Mesothelial cell of epicardium (in vitro differentiated cells): ENCODE measurements around the gene ZNF792. TPM values are rescaled to one million over a fixed set of nuclear protein-coding genes. Genes with fewer than 3 reads are reported as not detected.
"Not testable (repeated sequence)": the region's sequence is repeated elsewhere in the genome, so short reads cannot be mapped to it uniquely, and the experiment has no call there.

ENCODE experiments used
- DNase-seq, 2 experiments: peaks; one replicate each; pipeline ENCODE4 v3.0.0; 2021; ENCODE audit warnings: low spot score in 2 of 2; ENCODE audit not compliant: unreplicated experiment in 2 of 2
- H3K27ac Mint-ChIP-seq: 2 replicates; pipeline ENCODE4 v1.8.0; 2021; ENCODE audit warnings: mixed read lengths
- H3K27me3 Mint-ChIP-seq: 2 replicates; pipeline ENCODE4 v1.8.0; 2021; ENCODE audit warnings: low read depth, mixed read lengths
- H3K36me3 Mint-ChIP-seq: 2 replicates; pipeline ENCODE4 v1.8.0; 2021; ENCODE audit warnings: mixed read lengths
- H3K4me1 Mint-ChIP-seq: 2 replicates; pipeline ENCODE4 v1.8.0; 2021; ENCODE audit warnings: mixed read lengths
- H3K4me3 Mint-ChIP-seq: 2 replicates; pipeline ENCODE4 v1.8.0; 2021; ENCODE audit warnings: mild to moderate bottlenecking, moderate library complexity, mixed read lengths
- H3K9me3 Mint-ChIP-seq: 2 replicates; pipeline ENCODE4 v1.8.0; 2021; ENCODE audit warnings: mixed read lengths
- total RNA-seq: library from RNA; stranded (reverse); gene quantifications from 3 replicates; pipeline ENCODE4 v1.2.1, GENCODE V29; 2021
- TF ChIP-seq, protein P1 (sequence below): fragments of 200-600 bp; sonication (generic); IDR thresholded peaks from one replicate; pipeline ENCODE4 v1.5.0; 2021; ENCODE audit warnings: antibody characterized with exemption; ENCODE audit not compliant: unreplicated experiment

Gene ZNF792
- total RNA-seq, 1 donor from 2014 or later = 9.3 TPM

DNA sequence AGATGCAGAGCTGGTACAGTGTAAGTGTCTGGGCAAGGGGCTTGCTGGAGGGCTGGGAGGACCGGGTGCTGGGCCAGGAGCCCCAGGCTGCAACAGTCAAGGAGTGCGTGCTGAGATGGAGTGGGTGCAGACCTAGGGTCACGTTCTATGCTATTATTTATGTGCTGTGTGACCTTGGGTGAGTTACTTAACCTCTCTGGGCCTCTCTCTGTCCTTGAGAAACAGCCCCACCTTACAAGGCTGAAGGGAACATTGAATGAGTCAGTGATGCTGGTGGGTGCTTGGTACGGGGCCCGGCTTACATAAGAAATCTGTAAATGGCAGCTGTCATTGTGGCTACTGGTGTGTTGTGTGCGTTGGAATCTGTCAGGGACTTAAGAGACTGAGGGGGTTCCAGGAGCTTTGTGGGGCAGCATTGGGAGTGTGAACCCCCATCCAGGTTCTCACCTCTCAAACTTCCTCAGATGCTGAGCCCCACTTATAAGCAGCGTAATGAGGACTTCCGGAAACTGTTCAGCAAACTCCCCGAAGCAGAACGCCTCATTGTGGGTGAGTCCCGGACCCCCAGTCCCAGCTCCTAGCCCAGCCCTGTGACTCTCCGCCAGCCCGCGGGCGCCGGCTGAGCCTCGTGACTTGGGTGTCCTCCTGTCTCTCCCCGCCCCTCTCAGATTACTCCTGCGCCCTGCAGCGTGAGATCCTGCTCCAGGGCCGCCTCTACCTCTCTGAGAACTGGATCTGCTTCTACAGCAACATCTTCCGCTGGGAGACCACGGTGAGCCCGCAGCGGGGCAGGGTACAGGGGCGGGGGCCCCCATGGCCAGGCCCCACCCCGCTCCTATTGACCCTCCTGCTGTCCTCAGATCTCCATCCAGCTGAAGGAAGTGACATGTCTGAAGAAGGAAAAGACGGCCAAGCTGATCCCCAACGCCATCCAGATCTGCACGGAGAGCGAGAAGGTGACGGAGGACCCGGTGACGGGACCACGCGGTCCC is 45.7 kb upstream of the ZNF792 start:
- Mint-ChIP-seq H3K4me1 (peaks cover 21% of the 10 kb centered on the region), H3K27ac (no peak overlapping the region), H3K27me3 (no peaks in the 10 kb centered on the region), H3K36me3 (peaks cover 34% of the 10 kb centered on the region), H3K4me3 (no peak overlapping the region), H3K9me3 (no peaks in the 10 kb centered on the region)
- DNase-seq = no peak
- TF ChIP-seq, protein P1, sequence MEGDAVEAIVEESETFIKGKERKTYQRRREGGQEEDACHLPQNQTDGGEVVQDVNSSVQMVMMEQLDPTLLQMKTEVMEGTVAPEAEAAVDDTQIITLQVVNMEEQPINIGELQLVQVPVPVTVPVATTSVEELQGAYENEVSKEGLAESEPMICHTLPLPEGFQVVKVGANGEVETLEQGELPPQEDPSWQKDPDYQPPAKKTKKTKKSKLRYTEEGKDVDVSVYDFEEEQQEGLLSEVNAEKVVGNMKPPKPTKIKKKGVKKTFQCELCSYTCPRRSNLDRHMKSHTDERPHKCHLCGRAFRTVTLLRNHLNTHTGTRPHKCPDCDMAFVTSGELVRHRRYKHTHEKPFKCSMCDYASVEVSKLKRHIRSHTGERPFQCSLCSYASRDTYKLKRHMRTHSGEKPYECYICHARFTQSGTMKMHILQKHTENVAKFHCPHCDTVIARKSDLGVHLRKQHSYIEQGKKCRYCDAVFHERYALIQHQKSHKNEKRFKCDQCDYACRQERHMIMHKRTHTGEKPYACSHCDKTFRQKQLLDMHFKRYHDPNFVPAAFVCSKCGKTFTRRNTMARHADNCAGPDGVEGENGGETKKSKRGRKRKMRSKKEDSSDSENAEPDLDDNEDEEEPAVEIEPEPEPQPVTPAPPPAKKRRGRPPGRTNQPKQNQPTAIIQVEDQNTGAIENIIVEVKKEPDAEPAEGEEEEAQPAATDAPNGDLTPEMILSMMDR = no peak

DNA sequence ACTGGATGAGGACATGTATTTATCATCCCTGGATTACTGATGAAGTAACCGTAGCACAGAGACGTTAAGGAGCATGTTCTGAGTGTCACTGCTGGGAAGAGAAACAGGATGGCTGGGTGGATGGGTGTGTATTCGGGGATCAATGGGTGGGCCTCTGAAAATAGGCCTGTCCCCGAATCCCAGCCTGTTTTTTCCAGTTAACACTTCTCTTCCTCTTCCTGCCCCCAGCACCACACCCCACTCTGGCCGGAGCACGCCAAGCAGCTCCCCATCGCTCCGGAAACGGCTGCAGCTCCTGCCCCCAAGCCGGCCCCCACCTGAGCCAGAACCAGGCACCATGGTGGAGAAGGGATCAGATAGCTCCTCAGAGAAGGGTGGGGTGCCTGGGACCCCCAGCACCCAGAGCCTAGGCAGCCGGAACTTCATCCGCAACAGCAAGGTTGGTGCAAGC is 44.9 kb upstream of the ZNF792 start:
- Mint-ChIP-seq H3K27me3 (no peaks in the 10 kb centered on the region), H3K36me3 (peaks cover 29% of the 10 kb centered on the region), H3K4me1 (peaks cover 25% of the 10 kb centered on the region), H3K9me3 (no peaks in the 10 kb centered on the region), H3K27ac (no peak overlapping the region), H3K4me3 (no peak overlapping the region)
- no peak for DNase-seq
- TF ChIP-seq, protein P1 = no peak

DNA sequence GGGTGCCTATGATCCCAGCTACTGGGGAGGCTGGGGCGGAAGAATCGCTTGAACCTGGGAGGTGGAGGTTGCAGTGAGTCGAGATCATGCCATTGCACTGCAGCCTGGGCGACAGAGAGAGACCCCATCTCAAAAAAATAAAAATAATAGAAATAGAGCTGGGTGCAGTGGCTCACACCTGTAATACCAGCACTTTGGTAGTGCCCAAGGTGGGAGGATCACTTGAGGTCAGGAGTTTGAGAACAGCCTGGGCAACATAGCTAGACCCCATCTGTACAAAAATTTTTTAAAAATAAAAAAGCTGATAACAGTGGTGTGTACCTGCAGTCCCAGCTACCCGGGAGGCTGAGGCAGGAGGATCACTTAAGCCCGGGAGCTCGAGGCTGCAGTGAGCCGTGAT is 43.4 kb upstream of the ZNF792 start:
- Mint-ChIP-seq H3K36me3 (peaks cover 17% of the 10 kb centered on the region), H3K4me1 (peaks cover 28% of the 10 kb centered on the region)
- H3K4me3 Mint-ChIP-seq, H3K9me3 Mint-ChIP-seq, DNase-seq, H3K27me3 Mint-ChIP-seq, H3K27ac Mint-ChIP-seq: not testable (repeated sequence)

DNA sequence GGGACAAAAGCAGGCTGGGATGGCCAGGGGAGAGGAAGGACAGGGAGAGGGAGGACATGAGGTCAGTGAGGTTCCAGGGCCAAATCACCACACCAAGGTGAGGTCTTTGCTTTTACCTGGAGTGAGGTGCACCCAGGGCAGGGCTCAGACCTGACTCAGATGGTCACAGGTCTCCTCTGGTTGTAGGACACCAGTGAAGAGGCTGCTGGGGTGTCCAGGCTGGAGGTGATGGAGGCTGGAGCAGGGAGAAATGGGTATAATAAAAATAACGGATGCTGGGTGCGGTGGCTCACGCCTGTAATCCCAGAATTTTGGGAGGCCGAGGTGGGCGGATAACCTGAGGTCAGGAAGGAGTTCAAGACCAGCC is 43.0 kb upstream of the ZNF792 start:
- no peak for DNase-seq
- Mint-ChIP-seq H3K27ac (peak overlapping the region; percentile 75), H3K4me1 (peaks cover 29% of the 10 kb centered on the region), H3K36me3 (peaks cover 13% of the 10 kb centered on the region), H3K9me3 (no peaks in the 10 kb centered on the region), H3K4me3 (no peak overlapping the region), H3K27me3 (no peaks in the 10 kb centered on the region)
- TF ChIP-seq, protein P1 = no peak

DNA sequence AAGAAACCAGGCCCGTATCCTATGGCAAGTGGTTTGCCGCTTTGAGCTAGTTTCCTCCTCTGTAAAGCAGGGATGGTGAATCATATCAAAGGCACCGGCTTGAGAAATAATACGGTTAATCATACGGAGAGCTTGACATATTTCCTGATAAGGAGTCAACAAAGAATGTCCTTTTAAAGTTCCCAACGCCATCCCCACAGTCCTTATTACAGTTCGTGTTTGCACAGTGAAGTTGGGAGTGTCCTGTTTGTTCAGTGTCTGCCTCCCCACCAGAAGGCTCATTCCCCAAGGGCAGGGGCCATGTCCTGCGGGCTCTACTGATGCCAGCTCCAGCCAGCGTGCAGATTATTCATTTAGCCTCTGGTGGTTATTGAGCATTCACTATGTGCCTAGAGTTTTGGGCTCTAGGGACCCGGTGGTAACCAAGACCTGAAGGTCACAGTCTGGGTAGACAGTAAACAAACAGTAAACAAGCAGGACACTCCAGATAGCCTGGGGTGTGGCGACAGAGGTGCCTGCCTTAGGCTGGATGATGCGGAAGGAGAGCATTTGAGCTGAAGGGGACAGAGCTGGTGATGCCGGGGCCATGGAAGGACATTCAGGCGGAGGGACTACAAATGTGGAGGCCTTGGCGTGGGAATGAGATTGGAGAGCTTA is 42.4 kb upstream of the ZNF792 start:
- peaks cover 34% of the 10 kb centered on the region for H3K4me1 Mint-ChIP-seq
- no peak overlapping the region for H3K4me3 Mint-ChIP-seq
- H3K27ac Mint-ChIP-seq = peak overlapping the region; percentile 75
- no peak for DNase-seq
- peaks cover 13% of the 10 kb centered on the region for H3K36me3 Mint-ChIP-seq
- TF ChIP-seq, protein P1 = no peak
- no peaks in the 10 kb centered on the region for H3K9me3 Mint-ChIP-seq
- no peaks in the 10 kb centered on the region for H3K27me3 Mint-ChIP-seq

DNA sequence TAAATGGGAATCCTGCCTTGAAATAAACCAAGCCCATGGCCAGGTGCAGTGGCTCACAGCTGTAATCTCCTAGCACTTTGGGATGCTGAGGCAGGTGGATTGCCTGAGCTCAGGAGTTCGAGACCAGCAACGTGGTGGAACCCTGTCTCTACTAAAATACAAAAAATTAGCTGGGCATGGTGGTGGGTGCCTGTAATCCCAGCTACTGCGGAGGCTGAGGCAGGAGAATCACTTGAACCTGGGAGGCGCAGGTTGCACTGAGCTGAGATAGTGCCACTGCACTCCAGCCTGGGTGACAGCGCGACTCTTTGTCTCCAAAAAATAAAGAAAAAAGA is 41.9 kb upstream of the ZNF792 start:
- not testable (repeated sequence) for H3K9me3 Mint-ChIP-seq, DNase-seq, H3K4me3 Mint-ChIP-seq, H3K27me3 Mint-ChIP-seq
- Mint-ChIP-seq H3K36me3 (peaks cover 13% of the 10 kb centered on the region), H3K27ac (peak overlapping the region; percentile 61), H3K4me1 (peaks cover 39% of the 10 kb centered on the region)
